ENCODE data around the gene ANKIB1. TPM values are rescaled to one million over a fixed set of nuclear protein-coding genes. Genes with fewer than 3 reads are reported as not detected.

ANKIB1 gene
- polyA plus RNA-seq, 2 of the 4 experiments (the other 2 are of a cell fraction), result 20.7 to 59.5 TPM

DNA sequence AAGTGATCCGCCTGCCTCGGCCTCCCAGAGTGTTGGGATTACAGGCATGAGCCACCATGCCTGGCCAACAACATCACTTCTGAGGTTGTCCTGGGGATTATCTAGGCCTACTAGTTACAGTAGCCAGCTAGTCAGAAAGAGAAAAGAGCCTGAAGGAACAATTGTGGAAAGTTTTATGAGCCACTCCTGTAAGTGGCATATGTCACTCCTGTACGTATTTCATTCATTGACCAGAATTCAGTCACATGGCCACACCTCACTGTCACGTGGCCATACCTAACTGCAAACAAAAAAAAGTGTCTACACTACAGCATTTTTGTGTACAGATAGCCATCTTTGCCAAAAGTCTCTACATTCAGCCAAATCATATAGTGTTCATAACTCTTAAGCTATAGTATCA is 85.7 kb downstream of the ANKIB1 start:
- DNase-seq (ENCODE audit: low read depth in 1 of 2, low spot score in 1 of 2) (no peak), FAIRE-seq (no peak), ATAC-seq (no peak)
- whole genome bisulfite sequencing (ENCODE audit: missing lambda C conversion rate), result 92% methylated on average over 4 of the region's 4 CpGs
- ChIA-PET POLR2A (no interaction called here), CTCF (interaction anchor here (0.7 kb wide), 1 partner anchor 214 kb away, joined by 3 read pairs; no protein-coding TSS in a partner anchor)
- Histone ChIP-seq H3K9me3 (no peaks in the 10 kb centered on the region), H3K4me1 (no peaks in the 10 kb centered on the region), H3K4me2 (no peak overlapping the region), H3K27ac (no peak overlapping the region), H3K4me3 (no peak overlapping the region)
- TF ChIP-seq, protein P1, sequence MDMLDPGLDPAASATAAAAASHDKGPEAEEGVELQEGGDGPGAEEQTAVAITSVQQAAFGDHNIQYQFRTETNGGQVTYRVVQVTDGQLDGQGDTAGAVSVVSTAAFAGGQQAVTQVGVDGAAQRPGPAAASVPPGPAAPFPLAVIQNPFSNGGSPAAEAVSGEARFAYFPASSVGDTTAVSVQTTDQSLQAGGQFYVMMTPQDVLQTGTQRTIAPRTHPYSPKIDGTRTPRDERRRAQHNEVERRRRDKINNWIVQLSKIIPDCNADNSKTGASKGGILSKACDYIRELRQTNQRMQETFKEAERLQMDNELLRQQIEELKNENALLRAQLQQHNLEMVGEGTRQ (IDR thresholded peaks at IDR 0.05), result peak; percentile 32; the same call in 1 of the 2 replicates
- TF ChIP-seq TFCP2L1 (CRISPR knock-in tag; IDR thresholded peaks at IDR 0.05), result no peak

DNA sequence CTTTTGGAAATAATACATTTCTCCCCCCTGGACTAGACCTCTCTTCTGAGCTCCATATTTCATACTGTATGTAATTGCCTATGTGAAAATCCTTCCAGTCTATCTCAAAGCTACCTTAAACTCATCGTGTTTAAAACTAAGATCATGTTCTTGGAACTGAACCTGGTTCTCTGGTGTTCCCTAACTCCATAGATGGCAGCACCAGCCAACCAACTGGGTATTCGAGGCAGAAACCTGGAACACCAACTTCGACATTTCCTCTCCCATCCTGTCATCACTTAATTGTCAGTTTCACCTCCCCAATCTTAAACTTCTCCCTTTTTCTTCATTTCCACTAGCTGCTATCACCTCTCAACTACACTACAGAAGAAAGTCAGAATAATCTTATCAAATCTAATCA is 87.0 kb downstream of the ANKIB1 start:
- POLR2A ChIA-PET, result no interaction called here
- TF ChIP-seq, protein P2, sequence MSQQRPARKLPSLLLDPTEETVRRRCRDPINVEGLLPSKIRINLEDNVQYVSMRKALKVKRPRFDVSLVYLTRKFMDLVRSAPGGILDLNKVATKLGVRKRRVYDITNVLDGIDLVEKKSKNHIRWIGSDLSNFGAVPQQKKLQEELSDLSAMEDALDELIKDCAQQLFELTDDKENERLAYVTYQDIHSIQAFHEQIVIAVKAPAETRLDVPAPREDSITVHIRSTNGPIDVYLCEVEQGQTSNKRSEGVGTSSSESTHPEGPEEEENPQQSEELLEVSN (IDR thresholded peaks at IDR 0.05; ENCODE audit: borderline replicate concordance, low read depth), result no peak
- no peak for TF ChIP-seq ZSCAN20 (CRISPR knock-in tag; IDR thresholded peaks at IDR 0.05)
- TF ChIP-seq, protein P3, sequence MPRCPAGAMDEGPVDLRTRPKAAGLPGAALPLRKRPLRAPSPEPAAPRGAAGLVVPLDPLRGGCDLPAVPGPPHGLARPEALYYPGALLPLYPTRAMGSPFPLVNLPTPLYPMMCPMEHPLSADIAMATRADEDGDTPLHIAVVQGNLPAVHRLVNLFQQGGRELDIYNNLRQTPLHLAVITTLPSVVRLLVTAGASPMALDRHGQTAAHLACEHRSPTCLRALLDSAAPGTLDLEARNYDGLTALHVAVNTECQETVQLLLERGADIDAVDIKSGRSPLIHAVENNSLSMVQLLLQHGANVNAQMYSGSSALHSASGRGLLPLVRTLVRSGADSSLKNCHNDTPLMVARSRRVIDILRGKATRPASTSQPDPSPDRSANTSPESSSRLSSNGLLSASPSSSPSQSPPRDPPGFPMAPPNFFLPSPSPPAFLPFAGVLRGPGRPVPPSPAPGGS (IDR thresholded peaks at IDR 0.05), result no peak
- no peak for TF ChIP-seq TFCP2L1 (CRISPR knock-in tag; IDR thresholded peaks at IDR 0.05)
- no peak for TF ChIP-seq ELK1 (IDR thresholded peaks at IDR 0.05; ENCODE audit: low read depth, low read length)
- TF ChIP-seq, protein P1 (IDR thresholded peaks at IDR 0.05), result no peak
- no peak for TF ChIP-seq NPAS2 (CRISPR knock-in tag; IDR thresholded peaks at IDR 0.05; ENCODE audit: borderline replicate concordance)
- no peak for TF ChIP-seq PHF8 (IDR thresholded peaks at IDR 0.05; ENCODE audit: borderline replicate concordance, low read depth)
- TF ChIP-seq SREBF2 (IDR thresholded peaks at IDR 0.05), result no peak
- no peak for TF ChIP-seq ZFP36 (IDR thresholded peaks at IDR 0.05; ENCODE audit: borderline replicate concordance, partially characterized antibody)
- TF ChIP-seq NFE2L2 (conservative IDR thresholded peaks at IDR 0.05; ENCODE audit: low read length), result no peak
- no peak for TF ChIP-seq MAFK (IDR thresholded peaks at IDR 0.05; ENCODE audit: partially characterized antibody)
- no peak for TF ChIP-seq FOXS1 (CRISPR knock-in tag; IDR thresholded peaks at IDR 0.05)
- no peak for TF ChIP-seq MAX (IDR thresholded peaks at IDR 0.05)
- Histone ChIP-seq H3K9me3 (no peaks in the 10 kb centered on the region), H3K4me3 (no peak overlapping the region), H3K27ac (no peak overlapping the region), H3K4me1 (no peaks in the 10 kb centered on the region), H3K4me2 (no peak overlapping the region)
- 88% methylated on average over 3 of the region's 3 CpGs for WGBS (ENCODE audit: missing lambda C conversion rate)
- DNase-seq (ENCODE audit: low read depth in 1 of 2, low spot score in 1 of 2) (no peak), ATAC-seq (no peak), FAIRE-seq (no peak)
- CTCF ChIA-PET, result no interaction called here

DNA sequence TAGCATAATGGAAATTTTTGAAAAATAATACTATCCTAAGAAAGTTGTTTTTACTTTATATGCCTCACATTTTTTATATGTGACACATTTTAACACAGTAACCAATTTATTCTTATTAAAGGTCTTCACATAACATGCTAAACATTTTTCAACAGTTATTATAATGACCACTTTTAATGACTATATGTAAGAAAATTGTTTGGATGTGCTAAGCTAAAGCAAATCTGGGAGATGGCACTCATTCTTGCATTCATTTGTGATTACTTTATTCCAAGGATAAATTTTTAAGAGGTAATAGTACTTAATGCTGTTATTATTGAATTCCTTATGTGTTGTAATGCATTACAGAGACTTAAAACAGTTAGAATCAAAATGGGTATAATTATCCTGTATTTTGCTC is 88.1 kb downstream of the ANKIB1 start:
- H3K4me3 ChIP-seq, result no peak overlapping the region
- no peak overlapping the region for H3K27ac ChIP-seq
- H3K9me3 ChIP-seq, result no peaks in the 10 kb centered on the region
- DNase-seq (ENCODE audit: low read depth in 1 of 2, low spot score in 1 of 2) (no peak), ATAC-seq (no peak), FAIRE-seq (no peak)
- POLR2A ChIA-PET, result no interaction called here
- no peak for TF ChIP-seq ATOH8 (CRISPR knock-in tag; IDR thresholded peaks at IDR 0.05; ENCODE audit: low read depth)
- no peak for TF ChIP-seq POLR2A (IDR thresholded peaks at IDR 0.05; ENCODE audit: low read length)
- no peak for TF ChIP-seq NR3C1 (IDR thresholded peaks at IDR 0.05)
- CTCF ChIA-PET, result no interaction called here
- H3K4me2 ChIP-seq, result no peak overlapping the region
- no peaks in the 10 kb centered on the region for H3K4me1 ChIP-seq

All from A549 (cell line).